HG03442 (cell line): Measurements from ENCODE around the gene FCN3.

ENCODE experiments used
- ATAC-seq: cut with Tn5 transposase; IDR thresholded peaks from one replicate; pipeline ENCODE4 v1.9.1; 2021; ENCODE audit warnings: mild to moderate bottlenecking, moderate library complexity; ENCODE audit not compliant: unreplicated experiment

The FCN3 gene

DNA sequence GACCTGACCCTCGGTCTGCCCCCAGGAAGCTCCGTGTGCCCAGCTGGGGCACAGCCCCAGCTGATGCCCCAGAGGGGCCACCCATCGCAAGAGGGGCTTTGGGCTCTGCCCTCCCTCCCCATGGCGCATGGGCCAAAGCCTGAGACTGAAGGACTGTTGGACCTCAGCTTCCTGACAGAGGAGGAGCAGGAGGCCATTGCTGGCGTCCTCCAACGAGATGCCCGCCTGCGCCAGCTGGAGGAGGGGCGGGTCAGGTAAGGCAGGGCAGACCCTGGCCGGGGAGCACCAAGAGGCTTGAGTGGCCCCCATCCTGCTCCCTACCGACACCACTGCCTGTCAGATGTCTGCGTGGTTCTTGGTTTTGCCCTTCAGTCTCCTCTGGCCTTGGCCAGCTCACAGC is 29.4 kb downstream of the FCN3 start:
- ATAC-seq, result no peak

- ATAC-seq, result no peak
These were observed 31.0 kb downstream of the FCN3 start for GRCh38 chr1:27343639-27344025.

DNA sequence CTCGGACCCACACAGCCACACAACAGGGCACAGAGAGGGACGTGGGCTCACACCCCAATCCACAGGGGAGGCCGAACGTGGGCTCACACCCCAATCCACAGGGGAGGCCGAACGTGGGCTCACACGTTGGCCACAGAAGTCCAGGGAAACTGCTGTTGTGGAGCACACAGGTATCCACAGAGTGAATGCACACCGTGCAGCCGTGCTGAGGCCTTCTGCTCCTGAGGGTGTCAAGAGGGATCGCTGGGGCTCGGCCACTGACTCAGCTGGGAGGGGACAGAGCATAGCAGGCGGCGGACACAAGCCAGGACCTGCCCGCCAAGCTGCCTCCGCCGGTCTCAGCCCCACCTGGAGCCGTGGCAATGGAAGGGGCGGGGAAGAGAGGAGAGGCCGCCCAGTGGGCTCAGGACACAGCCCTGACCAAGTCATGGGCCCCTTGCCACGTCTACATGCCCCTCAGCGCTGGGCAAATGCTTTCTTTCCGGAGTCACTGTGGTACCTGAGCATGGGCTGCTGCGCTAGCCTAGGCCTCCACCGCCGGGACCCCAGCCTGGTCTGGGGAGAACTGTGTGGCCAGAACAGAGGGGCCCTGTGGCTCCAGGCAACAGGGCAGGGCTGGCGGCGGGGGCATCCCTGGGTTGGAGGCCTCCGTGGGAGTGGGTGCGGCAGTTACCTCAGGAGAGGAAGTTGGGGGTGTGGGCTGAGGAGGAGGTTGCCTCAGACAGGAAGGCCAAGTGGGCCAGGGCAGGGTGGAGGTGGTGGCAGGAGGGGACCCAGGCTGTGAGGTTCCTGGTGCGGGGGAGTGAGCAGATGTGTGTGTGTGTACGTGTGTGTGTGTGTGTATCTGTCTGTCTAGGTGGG is 31.6 kb downstream of the FCN3 start:
- peak; percentile 34 for ATAC-seq

GRCh38 chr1:27342391-27342777 is 32.2 kb downstream of the FCN3 start:
- ATAC-seq, result no peak

- peak; percentile 47 for ATAC-seq
These were observed 32.9 kb downstream of the FCN3 start, which contains the start of gene SYTL1 for GRCh38 chr1:27341525-27342252. SYTL1 (plus strand) TSS chr1:27342022; CDS start chr1:27345335, 3,313 bp downstream.

GRCh38 chr1:27339213-27339612 is 35.4 kb downstream of the FCN3 start:
- no peak for ATAC-seq

DNA sequence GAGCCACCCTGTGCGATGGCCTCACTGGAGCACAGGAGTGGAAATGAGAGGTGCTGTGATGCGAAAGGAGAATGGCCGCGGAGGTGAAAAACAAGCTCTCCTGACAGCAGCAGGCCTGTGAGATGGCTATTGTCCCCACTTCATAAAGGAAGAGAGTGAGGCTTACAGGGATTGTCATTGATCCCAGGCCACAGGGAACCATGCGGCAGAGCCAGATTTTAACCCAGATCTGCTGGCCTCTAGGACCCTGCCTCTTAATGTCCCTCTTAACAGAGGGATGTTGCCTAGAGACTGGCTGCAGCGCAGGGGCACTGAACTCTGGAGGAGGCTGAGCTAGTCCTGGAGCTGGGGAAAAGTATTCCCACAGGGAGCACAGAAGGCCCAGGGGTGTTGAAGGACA is 35.9 kb downstream of the FCN3 start:
- no peak for ATAC-seq

GRCh38 chr1:27336756-27337155 is 37.9 kb downstream of the FCN3 start:
- ATAC-seq, result no peak

DNA sequence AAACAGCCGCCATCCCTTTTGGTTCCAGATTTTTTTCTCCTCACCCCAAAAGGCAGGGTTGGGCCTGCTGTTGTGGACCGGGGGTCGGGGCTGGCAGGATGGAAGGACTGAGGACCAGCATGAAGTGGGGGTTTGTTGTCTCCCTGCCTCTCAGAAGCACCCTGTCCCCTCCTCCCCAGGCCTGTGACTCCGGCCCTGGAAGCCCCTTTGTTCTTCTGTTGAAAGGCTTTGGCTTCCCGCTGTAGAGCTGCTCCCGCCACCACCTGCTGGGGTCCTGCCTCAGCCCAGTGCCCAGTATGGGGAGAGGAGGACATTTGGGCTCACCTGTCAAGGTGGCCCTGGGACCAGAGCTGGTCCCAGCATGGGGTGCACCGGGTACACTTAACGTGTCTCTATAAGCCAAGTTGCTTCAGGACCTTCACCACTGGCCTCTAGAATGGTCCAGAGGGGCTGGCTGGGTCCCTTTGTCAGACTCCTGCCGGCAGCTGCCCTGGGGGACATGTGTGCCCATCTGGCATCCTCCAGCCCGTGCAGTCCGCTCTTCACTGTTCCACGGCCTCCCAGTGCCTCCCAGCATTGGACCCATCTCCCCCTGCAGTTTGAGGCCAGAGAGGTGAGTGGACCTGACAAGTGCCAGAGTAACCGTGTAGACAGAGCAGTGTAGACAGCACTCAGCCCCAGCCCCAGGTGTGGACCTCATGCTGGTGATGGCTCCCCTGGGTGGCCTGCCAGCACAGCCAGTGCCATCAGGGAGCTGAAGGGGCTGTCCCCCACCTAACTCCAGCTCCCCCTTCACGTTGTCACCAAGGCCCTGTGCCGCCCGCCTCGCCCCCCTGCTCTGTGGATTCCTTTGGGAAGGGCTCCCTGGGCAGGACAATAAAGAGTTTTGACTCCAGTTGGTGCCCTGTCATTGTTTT is 38.9 kb downstream of the FCN3 start:
- no peak for ATAC-seq

- no peak for ATAC-seq
These were observed 40.8 kb downstream of the FCN3 start for GRCh38 chr1:27333717-27334279.

GRCh38 chr1:27332536-27333281 is 41.9 kb downstream of the FCN3 start:
- ATAC-seq, result no peak

GRCh38 chr1:27331922-27332321 is 42.7 kb downstream of the FCN3 start:
- no peak for ATAC-seq

DNA sequence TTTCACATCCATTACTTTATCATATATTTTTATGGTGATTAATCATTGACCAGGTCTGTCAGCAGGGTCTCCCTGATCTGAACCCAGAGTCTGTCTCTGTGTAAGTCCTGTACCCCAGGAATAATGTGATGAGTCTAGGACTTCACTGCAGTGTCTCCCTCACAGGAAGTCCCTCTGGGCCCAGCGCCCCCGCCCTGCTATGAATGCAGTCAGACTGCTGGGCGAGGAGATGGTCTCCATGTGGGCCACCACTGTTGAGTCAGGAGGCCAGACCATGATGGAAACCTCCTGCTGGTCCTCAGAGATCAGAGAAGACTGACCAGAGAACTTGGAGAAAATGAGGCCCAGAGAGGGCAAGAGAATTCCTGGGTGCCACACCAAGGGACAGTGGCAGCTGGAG is 43.2 kb downstream of the FCN3 start:
- ATAC-seq, result no peak

- ATAC-seq, result no peak
These were observed 43.8 kb downstream of the FCN3 start for GRCh38 chr1:27330786-27331185.

DNA sequence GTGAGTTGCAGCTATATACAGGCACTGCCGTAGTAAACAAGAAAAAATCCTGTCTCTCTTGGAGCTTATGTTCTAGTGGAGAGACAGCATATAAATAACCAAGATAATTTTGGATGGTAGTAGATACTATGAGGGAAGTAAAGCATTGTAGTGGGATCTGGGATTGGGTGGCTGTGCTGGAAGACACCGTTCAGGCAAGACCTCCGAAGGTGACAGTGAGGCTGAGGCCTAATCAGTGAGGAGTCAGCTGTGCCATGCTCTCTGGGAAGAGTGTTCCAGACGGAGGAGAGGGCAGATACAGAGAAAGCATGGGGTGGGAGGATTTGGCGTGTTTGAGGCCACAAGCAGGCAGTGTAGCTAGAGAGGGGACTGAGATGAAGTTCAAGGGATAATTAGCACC is 46.7 kb downstream of the FCN3 start:
- ATAC-seq, result no peak

- ATAC-seq, result no peak
These were observed 49.3 kb downstream of the FCN3 start for GRCh38 chr1:27325286-27325685.

DNA sequence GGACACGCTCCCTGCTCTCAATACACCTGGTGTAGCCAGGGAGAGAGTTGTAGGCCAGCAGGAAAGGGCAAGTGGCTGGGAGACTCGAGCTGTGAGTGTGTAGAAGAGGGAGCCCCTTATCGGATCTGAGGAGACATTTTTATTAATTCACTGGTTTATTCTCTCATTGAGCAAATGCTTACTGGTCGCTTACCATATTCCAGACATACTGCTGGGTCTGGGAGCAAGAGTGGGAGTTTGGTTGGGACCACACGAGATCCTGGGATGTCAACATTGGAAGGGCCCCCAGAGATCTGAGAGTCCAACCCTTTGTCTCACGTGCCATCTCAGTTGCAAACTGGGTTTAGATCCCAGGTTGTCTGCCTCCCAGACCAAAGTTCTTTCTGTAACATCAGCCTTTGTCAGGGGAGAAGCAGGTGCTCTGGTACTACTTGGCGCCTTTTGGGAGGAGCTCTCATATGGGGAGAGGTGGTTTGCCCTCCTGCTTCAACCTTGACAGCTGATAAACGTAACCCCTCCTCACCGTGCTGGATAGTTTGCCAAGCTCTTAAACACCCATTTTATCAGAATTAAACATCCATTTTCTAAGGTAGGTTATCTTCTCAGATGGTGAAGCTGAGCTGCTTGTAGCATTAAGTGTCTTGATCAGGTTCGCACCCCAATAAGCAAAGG is 51.9 kb downstream of the FCN3 start:
- no peak for ATAC-seq

GRCh38 chr1:27321813-27322568 is 52.6 kb downstream of the FCN3 start, which contains the start of gene TMEM222:
TMEM222 (plus strand) TSS chr1:27322163; CDS start chr1:27322198, 35 bp downstream.
- peak; percentile 89 for ATAC-seq
